ENCODE measurements around the gene TMOD4.
A peak's percentile ranks its signal among the peaks of the same experiment; 100 is the strongest.

TMOD4 gene

DNA sequence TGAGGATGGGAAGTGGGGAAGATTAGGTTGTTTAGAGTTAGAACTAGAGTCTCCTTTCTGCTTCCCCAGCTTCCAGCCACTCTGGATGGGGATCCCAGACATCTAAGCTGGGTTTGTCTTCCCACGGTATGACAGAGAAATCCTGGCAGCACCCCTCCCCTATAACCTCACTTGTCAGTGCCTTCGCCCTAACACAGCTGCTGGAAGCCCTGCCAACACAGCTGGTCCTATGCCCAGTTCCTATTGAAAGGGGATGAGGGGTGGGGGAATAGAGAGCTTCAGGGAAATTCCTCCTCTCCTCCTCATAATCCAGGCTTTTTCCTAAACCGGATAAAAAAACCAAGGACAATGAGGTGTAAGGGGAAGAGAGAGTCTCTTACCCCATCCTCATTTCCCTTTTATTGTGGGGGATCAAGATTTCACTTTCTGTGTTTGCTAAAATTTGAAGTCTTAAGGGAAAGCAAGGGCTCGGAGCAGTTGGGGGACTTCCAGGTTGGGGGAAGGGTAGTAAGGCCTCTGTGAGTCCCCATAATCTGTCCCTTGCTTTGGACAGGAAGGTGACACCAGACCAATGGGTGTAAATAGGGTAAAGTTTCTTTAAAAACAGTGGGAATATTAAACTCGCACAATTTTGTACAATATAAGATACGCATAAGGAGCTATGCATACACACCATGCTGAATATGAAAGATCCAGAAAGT lies 590 bp downstream of the TMOD4 start:
- DNase-seq (ENCODE audit: low spot score): no peak

GRCh38 chr1:151171190-151171589 lies 4.6 kb downstream of the TMOD4 start:
- DNase-seq (ENCODE audit: low spot score): no peak

DNA sequence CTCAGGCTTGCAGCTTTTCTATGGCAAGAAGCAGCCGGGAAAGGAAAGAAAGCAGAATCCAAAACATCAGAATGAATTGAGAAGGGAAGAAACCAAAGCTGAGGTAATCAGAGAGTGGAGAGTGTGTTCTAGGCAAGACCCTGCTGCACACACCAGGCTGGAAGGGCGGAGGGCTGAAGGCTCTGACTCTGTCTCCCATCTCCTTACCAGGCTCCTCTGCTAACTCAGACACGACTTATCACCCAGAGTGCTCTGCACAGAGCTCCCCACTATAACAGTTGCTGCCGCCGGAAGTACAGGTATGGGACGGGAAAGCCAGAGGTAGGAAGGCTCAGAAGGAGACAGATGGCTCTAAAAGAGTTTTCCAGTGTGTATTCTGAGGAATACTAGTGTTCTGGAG lies 8.7 kb downstream of the TMOD4 start:
- DNase-seq (ENCODE audit: low spot score): no peak

- DNase-seq (ENCODE audit: low spot score): no peak
These were observed 9.2 kb downstream of the TMOD4 start for GRCh38 chr1:151166505-151166956.

DNA sequence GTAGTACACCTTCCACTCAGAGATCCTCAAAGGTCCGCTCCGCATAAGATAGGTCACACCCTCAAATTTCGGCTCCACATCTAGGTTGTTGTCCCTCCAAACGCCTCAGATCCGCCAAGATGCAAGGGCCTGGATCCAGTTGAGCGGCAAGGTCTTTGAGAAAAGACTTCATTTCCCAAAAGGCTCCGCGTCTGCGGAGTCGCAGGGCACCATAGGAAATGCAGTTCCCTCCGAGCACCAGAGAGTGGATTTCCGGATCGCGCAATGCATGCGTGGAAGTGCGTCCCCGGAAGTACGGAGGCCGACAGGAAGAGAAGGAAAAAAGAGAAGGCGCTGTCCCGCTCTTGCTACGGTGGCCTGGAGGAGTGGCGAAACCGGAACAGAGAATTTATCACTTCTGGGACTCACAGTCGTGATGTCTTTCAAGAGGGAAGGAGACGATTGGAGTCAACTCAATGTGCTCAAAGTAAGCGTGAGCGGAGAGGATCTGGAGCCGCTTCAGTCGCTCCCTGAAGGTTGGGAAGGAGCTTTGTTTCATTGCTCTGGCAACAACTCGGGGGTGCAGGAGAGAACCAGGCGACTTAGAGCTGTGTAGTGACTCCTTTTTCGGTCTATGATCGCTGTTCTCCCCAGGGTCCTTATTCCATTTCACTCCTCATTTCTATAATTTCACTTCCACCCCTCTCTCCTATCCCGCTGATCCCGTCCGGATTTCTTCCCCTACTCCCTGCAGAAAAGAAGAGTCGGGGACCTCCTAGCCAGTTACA lies 9.9 kb downstream of the TMOD4 start, which contains the start of the genes LYSMD1 and SCNM1:
TSS of gene LYSMD1 (minus strand) at position 165 of the 767 bp plus-strand sequence. CDS start 644 bp downstream, outside the sequence.
TSS of gene SCNM1 (plus strand) at position 407 of the 767 bp plus-strand sequence. CDS start at position 416, 9 bp downstream.
- peak; percentile 94 for DNase-seq (ENCODE audit: low spot score)

GRCh38 chr1:151165281-151165737 lies 10.5 kb downstream of the TMOD4 start:
- DNase-seq (ENCODE audit: low spot score): peak; percentile 90

- no peak for DNase-seq (ENCODE audit: low spot score)
These were observed 11.0 kb downstream of the TMOD4 start for GRCh38 chr1:151164732-151165280.

DNA sequence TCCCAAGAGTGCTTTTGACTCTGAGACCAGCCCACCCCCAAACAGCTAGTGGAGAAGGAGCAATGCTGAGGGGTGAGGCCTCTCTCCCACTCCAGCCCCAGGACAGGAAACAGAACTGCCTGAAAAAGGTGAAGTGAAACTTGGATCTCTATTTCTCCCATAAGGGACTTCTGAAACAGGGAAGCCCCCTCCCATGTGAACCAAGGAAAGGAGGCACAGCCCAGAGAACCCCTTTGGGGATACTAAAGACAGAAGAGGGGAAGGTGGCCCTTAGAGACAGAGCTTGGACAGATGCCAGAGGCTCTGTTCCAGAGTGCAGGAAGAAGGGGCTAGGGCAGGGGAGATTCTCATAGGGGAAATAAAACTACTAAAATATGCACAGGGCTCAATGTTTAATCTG lies 16.4 kb downstream of the TMOD4 start:
- no peak for DNase-seq (ENCODE audit: low spot score)

- no peak for DNase-seq (ENCODE audit: low spot score)
These were observed 17.0 kb downstream of the TMOD4 start for GRCh38 chr1:151158751-151159251.

DNA sequence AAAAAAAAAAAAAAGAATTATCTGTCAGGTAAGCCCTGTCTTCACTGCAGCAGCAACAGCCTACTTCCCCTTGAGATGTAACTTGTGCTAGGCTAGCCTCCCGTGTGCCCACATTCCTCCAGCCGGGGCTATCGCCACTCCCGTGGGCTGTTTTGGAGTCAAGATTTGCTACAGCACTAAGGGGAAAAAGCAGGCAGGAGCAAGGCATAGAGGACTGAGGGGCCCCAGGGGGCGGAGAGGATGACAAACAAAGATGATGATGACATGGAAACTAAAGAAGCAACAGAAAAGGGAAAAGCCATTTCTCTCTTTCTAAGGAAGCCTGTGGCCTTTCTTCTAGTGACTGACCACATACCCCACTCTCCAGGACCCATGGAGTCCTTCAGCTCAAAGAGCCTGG lies 17.5 kb downstream of the TMOD4 start:
- no peak for DNase-seq (ENCODE audit: low spot score)

GRCh38 chr1:151157067-151157531 lies 18.7 kb downstream of the TMOD4 start:
- peak; percentile 8 for DNase-seq (ENCODE audit: low spot score)

DNA sequence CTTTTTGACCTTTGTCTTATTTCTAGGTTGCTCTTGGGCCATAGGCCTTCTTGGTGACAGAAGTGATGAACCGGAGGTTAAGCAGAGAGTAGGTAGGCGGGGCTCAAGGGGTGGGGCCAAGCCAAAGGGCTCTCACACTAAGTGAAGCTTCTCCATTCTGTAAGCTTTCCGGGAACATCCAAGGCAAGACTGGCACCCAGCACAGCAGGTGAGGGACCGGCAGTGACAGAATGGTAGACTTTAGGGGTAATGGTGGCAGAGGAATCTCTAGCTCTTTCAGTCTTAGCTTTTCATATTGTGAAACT lies 19.3 kb downstream of the TMOD4 start, which contains the start of gene TNFAIP8L2:
TSS of gene TNFAIP8L2 (plus strand) at position 135 of the 305 bp plus-strand sequence. CDS start 2,049 bp downstream, outside the sequence.
- peak; percentile 30 for DNase-seq (ENCODE audit: low spot score)

- DNase-seq (ENCODE audit: low spot score): no peak
These were observed 28.1 kb downstream of the TMOD4 start for GRCh38 chr1:151147665-151148064.

- no peak for DNase-seq (ENCODE audit: low spot score)
These were observed 28.7 kb downstream of the TMOD4 start for GRCh38 chr1:151147132-151147503.

DNA sequence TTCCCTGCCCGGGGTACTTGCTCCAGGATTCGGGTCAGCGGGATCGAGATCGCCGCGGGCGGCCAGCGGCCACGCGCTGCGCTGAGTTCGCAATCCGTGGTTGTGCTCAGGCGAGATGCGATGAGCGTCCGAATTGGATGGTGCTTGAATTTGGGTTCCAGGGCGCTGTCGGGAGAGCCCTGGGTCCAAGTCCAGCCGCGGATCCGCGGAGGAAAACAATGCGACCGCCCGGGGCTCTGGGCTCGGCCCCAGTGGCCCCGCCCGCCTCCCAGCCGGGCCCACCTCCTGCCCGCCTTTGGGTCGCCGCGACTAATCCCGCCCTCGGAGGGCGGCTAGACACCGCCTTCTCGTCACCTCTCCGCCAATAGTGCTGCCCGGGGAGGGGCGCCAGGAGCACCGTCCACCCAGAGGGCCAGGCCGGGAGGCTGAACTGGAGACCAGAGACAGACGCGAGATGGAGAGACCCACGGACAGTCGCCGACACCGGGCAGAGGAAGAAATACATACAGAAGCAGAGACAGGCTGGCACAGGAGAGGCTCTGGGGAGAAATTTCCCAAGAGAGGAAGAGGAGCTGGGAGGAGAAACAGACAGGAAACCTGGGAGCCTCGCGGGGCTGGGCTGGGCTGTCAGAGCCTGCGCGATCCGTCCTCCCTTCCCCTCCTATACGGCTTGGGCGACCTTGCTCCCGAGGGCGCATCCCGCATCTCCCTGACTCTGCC lies 29.2 kb downstream of the TMOD4 start, which contains the start of gene SEMA6C:
TSS of gene SEMA6C (minus strand) at position 220 of the 720 bp plus-strand sequence. CDS start 4,010 bp downstream, outside the sequence.
- peak; percentile 99 for DNase-seq (ENCODE audit: low spot score)

GRCh38 chr1:151146072-151146411 lies 29.7 kb downstream of the TMOD4 start:
- no peak for DNase-seq (ENCODE audit: low spot score)

GRCh38 chr1:151145304-151146071 lies 30.3 kb downstream of the TMOD4 start:
- peak; percentile 50 for DNase-seq (ENCODE audit: low spot score)

DNA sequence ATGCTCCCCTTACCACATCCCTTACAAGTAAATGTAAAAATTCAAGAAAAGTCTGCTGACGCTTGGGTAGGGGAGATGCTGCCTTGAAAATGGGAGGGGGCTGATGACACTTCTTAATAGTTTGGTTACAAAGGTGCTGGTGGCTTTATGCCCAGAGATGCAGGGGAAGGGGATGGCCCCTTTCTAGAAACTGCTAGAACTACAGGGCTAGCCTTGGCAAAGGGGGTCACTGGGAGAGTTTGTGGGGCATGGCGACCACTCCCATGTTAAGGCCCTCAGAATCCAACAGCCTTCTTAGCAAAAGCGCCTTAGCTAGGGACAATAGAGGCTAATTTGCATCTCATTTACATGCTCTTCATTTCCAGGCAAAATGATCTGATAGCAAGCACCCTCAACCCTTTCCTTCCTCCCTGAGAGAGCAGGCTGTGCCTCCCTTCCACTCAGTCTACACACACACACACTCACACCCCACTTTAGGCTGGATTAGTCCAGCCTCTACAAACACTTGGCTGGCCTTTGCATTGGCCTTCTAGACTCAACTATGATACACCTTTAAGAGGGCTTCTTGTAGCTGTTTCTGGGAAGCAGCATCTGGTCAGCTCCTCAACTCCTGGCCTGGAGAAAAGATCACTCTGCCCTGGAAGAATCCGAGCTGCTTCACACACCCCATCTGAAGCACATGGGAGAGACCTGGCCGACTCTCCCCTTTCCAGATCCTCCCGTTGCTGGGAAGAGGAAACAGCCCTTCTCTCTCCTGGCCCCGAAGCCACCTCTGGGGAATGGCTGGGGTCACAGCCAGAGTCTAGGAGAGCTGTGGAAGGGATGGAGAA lies 31.1 kb downstream of the TMOD4 start:
- no peak for DNase-seq (ENCODE audit: low spot score)

GRCh38 chr1:151143986-151144385 lies 31.8 kb downstream of the TMOD4 start:
- DNase-seq (ENCODE audit: low spot score): no peak

DNA sequence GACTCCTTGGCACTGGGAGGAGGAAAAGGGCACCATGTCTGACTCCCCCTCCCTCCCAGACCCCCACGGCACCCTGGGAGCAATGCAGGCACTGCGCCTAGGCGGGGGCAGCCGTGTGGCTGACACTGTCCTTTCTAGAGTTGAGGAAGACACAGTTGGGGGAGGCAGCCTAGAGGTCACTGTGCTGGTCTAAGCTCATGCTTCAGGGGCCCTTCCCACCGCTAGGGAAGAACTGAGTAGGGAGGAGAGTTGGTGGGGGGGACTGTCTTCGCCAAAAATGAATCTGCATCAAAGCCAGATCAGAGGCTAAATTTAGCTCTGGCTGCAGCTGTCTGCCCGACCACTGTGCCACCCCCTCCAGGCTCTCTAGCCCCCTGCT lies 32.7 kb downstream of the TMOD4 start:
- DNase-seq (ENCODE audit: low spot score): no peak

Data from D341Med (cell line).